K562 (cell line): ENCODE measurements around the gene COA7. TPM values are rescaled to one million over a fixed set of nuclear protein-coding genes. Genes with fewer than 3 reads are reported as not detected.
A peak's percentile ranks its signal among the peaks of the same experiment; 100 is the strongest.

Experiments
- CBFB ChIP-seq: sonication (generic); formaldehyde crosslinking; IDR thresholded peaks from 2 replicates; pipeline ENCODE4 v1.4.0; 2020; ENCODE audit warnings: mild to moderate bottlenecking, missing genetic modification reagents
- CHD1 ChIP-seq: fragments of 200-600 bp; sonication (generic); IDR thresholded peaks from one replicate; pipeline ENCODE4 v1.6.1; 2012; ENCODE audit warnings: mild to moderate bottlenecking, moderate library complexity, low read length, inconsistent platforms
- CREB3L1 ChIP-seq: fragments of 450-650 bp; IDR thresholded peaks from 2 replicates; pipeline ENCODE4 v1.6.1; 2014; ENCODE audit warnings: low read depth, mild to moderate bottlenecking, moderate library complexity, borderline replicate concordance
- FOXJ3 ChIP-seq: sonication (generic); formaldehyde crosslinking; IDR thresholded peaks from 2 replicates; pipeline ENCODE4 v1.4.0; 2020; ENCODE audit warnings: mild to moderate bottlenecking, missing genetic modification reagents
- GTF3C2 ChIP-seq: IDR thresholded peaks from 3 replicates; pipeline ENCODE4 v1.6.1; 2011; ENCODE audit warnings: borderline replicate concordance, mild to moderate bottlenecking, moderate library complexity; ENCODE audit not compliant: insufficient read length; ENCODE audit errors: extremely low read depth
- KLF1 ChIP-seq: fragments of 450-650 bp; IDR thresholded peaks from 2 replicates; pipeline ENCODE4 v1.6.1; 2016; ENCODE audit warnings: missing genetic modification characterization, missing compliant biosample characterization
- LCOR ChIP-seq: sonication (generic); formaldehyde crosslinking; IDR thresholded peaks from 2 replicates; pipeline ENCODE4 v1.8.0; 2022; ENCODE audit warnings: mild to moderate bottlenecking, missing genetic modification reagents
- POLR3G ChIP-seq: IDR thresholded peaks from 2 replicates; pipeline ENCODE4 v1.6.1; 2011; ENCODE audit not compliant: insufficient read length, insufficient replicate concordance; ENCODE audit errors: extremely low read depth
- RFX1 ChIP-seq: fragments of 450-650 bp; IDR thresholded peaks from 2 replicates; pipeline ENCODE4 v1.6.1; 2016; ENCODE audit warnings: mild to moderate bottlenecking, moderate library complexity
- TAF1 ChIP-seq: IDR thresholded peaks from 2 replicates; pipeline ENCODE4 v1.6.1; 2011; ENCODE audit warnings: mild to moderate bottlenecking, low read length, moderate library complexity; ENCODE audit not compliant: insufficient read depth, control insufficient read depth, severe bottlenecking; ENCODE audit errors: extremely low read depth
- ZBTB17 ChIP-seq: fragments of 450-650 bp; formaldehyde crosslinking; IDR thresholded peaks from 2 replicates; pipeline ENCODE4 v1.4.0; 2020; ENCODE audit warnings: mild to moderate bottlenecking
- ZNF12 ChIP-seq: sonication (generic); formaldehyde crosslinking; IDR thresholded peaks from 2 replicates; pipeline ENCODE4 v1.4.0; 2020; ENCODE audit warnings: mild to moderate bottlenecking, missing genetic modification reagents
- ZNF280B ChIP-seq: fragments of 250-450 bp; sonication (Bioruptor Pico); IDR thresholded peaks from 2 replicates; pipeline ENCODE4 v1.5.1; 2021; ENCODE audit warnings: mild to moderate bottlenecking
- polyA plus RNA-seq, 8 experiments: library from polyadenylated mRNA; depleted of rRNA in 4 of 8; stranded (reverse) in 5 of 8; unstranded in 3 of 8; fragments of >200 nt; fragmentation: Nextera tagmentation in 2 of 8; fragmentation: Illumina TruSeq in 1 of 8; extraction: Ambion mirVana in 2 of 8; extraction: Trizol in 1 of 8; gene quantifications; 2 replicates each; pipeline versions ENCODE4 v1.2.1 to v1.2.3, GENCODE V29; 2011 to 2014; ENCODE audit warnings: inconsistent platforms in 1 of 8, missing spikeins in 1 of 8
- total RNA-seq, 7 experiments: library from RNA; depleted of rRNA in 6 of 7; stranded (reverse); fragments of >200 nt in 6 of 7; fragmentation: Illumina TruSeq in 2 of 7; extraction: Trizol in 2 of 7; gene quantifications; 2 replicates each; pipeline versions ENCODE4 v1.2.1 to v1.2.3, GENCODE V29; 2011 to 2021; ENCODE audit warnings: low replicate concordance in 1 of 7

The COA7 gene
- total and polyA plus RNA-seq, 9 of the 15 experiments (the other 6 are each of a cell fraction or from before 2014, with no cell fraction given) = 19.4 to 82.8 (median 51.0) TPM

GRCh38 chr1:52697795-52698674 is at the start of gene COA7 (continued):
- TF ChIP-seq CREB3L1 (peak; percentile 30; the same call in 1 of the 2 replicates), RFX1 (peak; percentile 45; the same call in 1 of the 2 replicates), GTF3C2 (no peak), ZBTB17 (0 out of 2 replicates have a peak, but pooled peaks have one; percentile 20), TAF1 (peak; percentile 72), POLR3G (no peak), CBFB (CRISPR knock-in tag) (0 out of 2 replicates have a peak, but pooled peaks have one; percentile 79), ZNF280B (CRISPR knock-in tag) (no peak), CHD1 (no peak), FOXJ3 (no peak), LCOR (CRISPR knock-in tag) (peak; percentile 94), KLF1 (tag) (no peak; the same call in 1 of the 2 replicates), ZNF12 (peak; percentile 81; the same call in 1 of the 2 replicates)
